Endodermal cell (in vitro differentiated cells): ENCODE measurements around the gene NOL9. TPM values are rescaled to one million over a fixed set of nuclear protein-coding genes. Genes with fewer than 3 reads are reported as not detected.
A peak's percentile ranks its signal among the peaks of the same experiment; 100 is the strongest.

Experiments used
- DNase-seq: peaks from one replicate; pipeline ENCODE4 v3.0.0-alpha.2; 2017
- H3K27ac ChIP-seq: 2 replicates; pipeline ENCODE4 v1.5.1; 2013; ENCODE audit warnings: mild to moderate bottlenecking, low read depth, low read length, moderate library complexity
- H3K27me3 ChIP-seq: 2 replicates; pipeline ENCODE4 v1.6.1; 2013; ENCODE audit warnings: mild to moderate bottlenecking, low read length, moderate library complexity; ENCODE audit not compliant: insufficient read depth, control insufficient read depth, poor library complexity, severe bottlenecking
- H3K36me3 ChIP-seq: 2 replicates; pipeline ENCODE4 v1.7.0; 2013; ENCODE audit warnings: mild to moderate bottlenecking, low read length, moderate library complexity; ENCODE audit not compliant: control insufficient read depth, insufficient read depth
- H3K4me1 ChIP-seq: one replicate; pipeline ENCODE4 v1.7.0; 2013; ENCODE audit warnings: low read length; ENCODE audit not compliant: control insufficient read depth, insufficient read depth
- H3K4me3 ChIP-seq: 2 replicates; pipeline ENCODE4 v1.5.1; 2013; ENCODE audit warnings: mild to moderate bottlenecking, low read length, moderate library complexity
- H3K9ac ChIP-seq: 2 replicates; pipeline ENCODE4 v1.6.1; 2013; ENCODE audit warnings: mild to moderate bottlenecking, low read length, moderate library complexity; ENCODE audit not compliant: poor library complexity, severe bottlenecking; ENCODE audit errors: extremely low read depth
- H3K9me3 ChIP-seq: 2 replicates; pipeline ENCODE4 v1.6.1; 2013; ENCODE audit warnings: mild to moderate bottlenecking, low read length, moderate library complexity; ENCODE audit not compliant: control insufficient read depth
- H3K27ac Mint-ChIP-seq: 2 replicates; pipeline ENCODE4 v1.8.0; 2020; ENCODE audit warnings: mixed read lengths
- H3K27me3 Mint-ChIP-seq: 2 replicates; pipeline ENCODE4 v1.8.0; 2021; ENCODE audit warnings: mild to moderate bottlenecking, mixed read lengths; ENCODE audit not compliant: insufficient read depth
- H3K36me3 Mint-ChIP-seq: 2 replicates; pipeline ENCODE4 v1.8.0; 2020; ENCODE audit warnings: low read depth, mixed read lengths
- H3K4me1 Mint-ChIP-seq: 2 replicates; pipeline ENCODE4 v1.8.0; 2020; ENCODE audit warnings: mixed read lengths
- H3K4me3 Mint-ChIP-seq: 2 replicates; pipeline ENCODE4 v1.8.0; 2020; ENCODE audit warnings: mild to moderate bottlenecking, moderate library complexity, mixed read lengths
- H3K9me3 Mint-ChIP-seq: 2 replicates; pipeline ENCODE4 v1.8.0; 2020; ENCODE audit warnings: mild to moderate bottlenecking, mixed read lengths
- WGBS, 2 experiments: methylation state at CpG; one replicate each; pipeline versions ENCODE4 v1.1.5 to v1.1.7; 2013; ENCODE audit warnings: missing lambda C conversion rate in 2 of 2, mixed read lengths in 1 of 2; ENCODE audit not compliant: insufficient coverage in 1 of 2, insufficient read length in 1 of 2; 5-methylcytosine and 5-hydroxymethylcytosine counted together
- total RNA-seq, 2 donors: library from RNA; stranded (reverse); fragmentation: NEBNext Ultra II Directional in 1 of 2; extraction: Animal tissue kit (Norgen Biotek cat#: 25700) in 1 of 2; gene quantifications; 2 replicates in 1 of 2; 3 replicates in 1 of 2; pipeline ENCODE4 v1.2.1, GENCODE V29; 2021
- TF ChIP-seq, protein P1 (sequence below): fragments of 200-600 bp; sonication (generic); conservative IDR thresholded peaks from 2 replicates; pipeline ENCODE4 v1.5.0; 2021; ENCODE audit warnings: antibody characterized with exemption, mild to moderate bottlenecking

Gene NOL9
- total RNA-seq, 2 donors from 2014 or later = 35.0 to 43.9 TPM

DNA sequence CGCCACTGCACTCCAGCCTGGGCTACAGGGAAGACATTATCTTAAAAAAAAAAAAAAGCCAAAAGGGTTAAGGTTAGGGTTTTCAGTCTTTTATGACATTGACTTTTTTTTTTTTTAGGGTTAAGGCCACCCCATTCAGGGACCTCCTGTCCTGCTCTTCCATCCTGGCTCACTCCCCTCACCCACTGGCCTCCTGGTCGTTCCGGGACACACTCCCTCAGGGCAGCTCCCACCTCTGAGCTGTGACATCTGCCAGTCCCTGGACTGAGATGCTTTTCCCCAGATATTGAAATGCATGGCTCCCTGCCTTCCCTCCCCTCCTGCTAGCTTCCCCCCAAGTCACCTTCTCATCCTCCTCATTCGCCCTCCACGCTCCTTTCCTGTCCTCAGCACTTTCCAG lies 72.5 kb downstream of the NOL9 start:
- Mint-ChIP-seq H3K4me1 (peaks cover 15% of the 10 kb centered on the region), H3K27ac (no peak overlapping the region), H3K27me3 (peaks cover 8% of the 10 kb centered on the region), H3K9me3 (no peaks in the 10 kb centered on the region), H3K4me3 (no peak overlapping the region), H3K36me3 (peaks cover 5% of the 10 kb centered on the region)
- no peak overlapping the region for H3K4me3 ChIP-seq
- H3K27ac ChIP-seq = no peak overlapping the region
- H3K9me3 ChIP-seq = no peaks in the 10 kb centered on the region
- H3K9ac ChIP-seq = no peak overlapping the region
- H3K27me3 ChIP-seq = no peaks in the 10 kb centered on the region
- 93 to 94% methylated on average over 4 to 5 of the region's 5 CpGs for WGBS, 2 experiments
- DNase-seq = no peak
- TF ChIP-seq, protein P1, sequence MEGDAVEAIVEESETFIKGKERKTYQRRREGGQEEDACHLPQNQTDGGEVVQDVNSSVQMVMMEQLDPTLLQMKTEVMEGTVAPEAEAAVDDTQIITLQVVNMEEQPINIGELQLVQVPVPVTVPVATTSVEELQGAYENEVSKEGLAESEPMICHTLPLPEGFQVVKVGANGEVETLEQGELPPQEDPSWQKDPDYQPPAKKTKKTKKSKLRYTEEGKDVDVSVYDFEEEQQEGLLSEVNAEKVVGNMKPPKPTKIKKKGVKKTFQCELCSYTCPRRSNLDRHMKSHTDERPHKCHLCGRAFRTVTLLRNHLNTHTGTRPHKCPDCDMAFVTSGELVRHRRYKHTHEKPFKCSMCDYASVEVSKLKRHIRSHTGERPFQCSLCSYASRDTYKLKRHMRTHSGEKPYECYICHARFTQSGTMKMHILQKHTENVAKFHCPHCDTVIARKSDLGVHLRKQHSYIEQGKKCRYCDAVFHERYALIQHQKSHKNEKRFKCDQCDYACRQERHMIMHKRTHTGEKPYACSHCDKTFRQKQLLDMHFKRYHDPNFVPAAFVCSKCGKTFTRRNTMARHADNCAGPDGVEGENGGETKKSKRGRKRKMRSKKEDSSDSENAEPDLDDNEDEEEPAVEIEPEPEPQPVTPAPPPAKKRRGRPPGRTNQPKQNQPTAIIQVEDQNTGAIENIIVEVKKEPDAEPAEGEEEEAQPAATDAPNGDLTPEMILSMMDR = no peak
- no peaks in the 10 kb centered on the region for H3K36me3 ChIP-seq
- no peaks in the 10 kb centered on the region for H3K4me1 ChIP-seq

DNA sequence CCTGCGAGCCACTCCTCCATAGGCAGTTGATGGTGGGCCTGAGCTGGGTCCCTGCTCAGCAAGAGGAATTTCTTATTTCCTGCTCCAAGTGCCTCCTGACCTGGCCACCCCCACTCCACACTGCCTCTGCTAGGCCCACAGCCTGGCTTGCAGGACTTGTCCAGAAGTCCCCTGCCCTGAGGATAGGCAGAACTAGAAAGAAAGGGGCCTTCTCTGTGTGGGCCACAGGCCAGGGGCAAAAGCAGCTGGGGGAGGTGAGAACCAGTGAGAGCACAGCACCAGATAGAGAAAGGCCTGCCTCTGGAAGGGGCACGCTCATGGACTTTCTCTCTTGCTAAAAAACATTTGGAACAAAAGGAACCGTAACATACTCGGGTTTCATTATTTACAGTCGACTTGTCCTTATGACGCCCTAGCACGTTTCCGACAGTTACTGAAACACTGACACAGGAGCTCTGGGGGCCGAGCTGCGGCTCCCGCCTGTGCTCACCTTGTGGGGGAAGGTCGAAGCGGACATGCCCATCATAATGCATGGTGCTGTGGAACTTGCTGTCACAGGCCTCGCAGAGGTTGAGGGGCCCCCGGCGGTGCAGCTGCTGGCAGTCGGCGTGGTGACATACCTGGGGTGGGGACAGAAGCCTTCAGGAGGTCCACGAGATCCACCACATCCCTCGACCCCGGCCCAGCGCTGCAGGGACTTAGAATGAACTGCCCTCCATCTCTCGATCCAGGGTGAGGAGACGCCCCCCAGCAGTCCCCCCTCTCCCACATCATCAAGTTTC lies 77.1 kb downstream of the NOL9 start:
- H3K36me3 Mint-ChIP-seq = peaks cover 22% of the 10 kb centered on the region
- Histone ChIP-seq H3K27ac (peak overlapping the region; percentile 49), H3K4me3 (no peak overlapping the region), H3K4me1 (peaks cover 3% of the 10 kb centered on the region), H3K36me3 (peaks cover 12% of the 10 kb centered on the region), H3K9ac (no peak overlapping the region), H3K9me3 (no peaks in the 10 kb centered on the region), H3K27me3 (no peaks in the 10 kb centered on the region)
- 90 to 92% methylated on average over 20 to 24 of the region's 24 CpGs for WGBS, 2 experiments
- peak overlapping the region; percentile 70 for H3K27ac Mint-ChIP-seq
- H3K4me3 Mint-ChIP-seq = peak overlapping the region; percentile 36
- TF ChIP-seq, protein P1 = no peak
- no peaks in the 10 kb centered on the region for H3K9me3 Mint-ChIP-seq
- peaks cover 15% of the 10 kb centered on the region for H3K4me1 Mint-ChIP-seq
- H3K27me3 Mint-ChIP-seq = peaks cover 2% of the 10 kb centered on the region
- DNase-seq = no peak

DNA sequence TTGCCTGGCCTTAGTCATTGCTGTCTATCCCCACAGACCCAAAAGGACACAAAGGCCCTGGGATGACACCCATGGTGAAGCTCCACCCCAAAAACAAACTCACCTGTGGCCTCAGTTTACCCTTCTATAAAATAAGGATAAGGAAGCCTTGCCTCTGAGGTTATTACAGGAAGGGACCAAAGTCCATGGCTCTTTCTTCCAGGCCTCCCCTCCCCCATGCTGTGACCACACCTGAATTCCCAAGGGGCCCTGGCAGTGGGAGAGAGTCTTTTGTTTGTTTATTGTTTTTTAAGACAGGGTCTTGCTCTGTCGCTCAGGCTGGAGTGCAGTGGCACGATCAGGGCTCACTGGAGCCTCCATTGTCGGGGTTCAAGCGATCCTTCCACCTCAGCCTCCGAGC lies 77.8 kb downstream of the NOL9 start:
- peaks cover 3% of the 10 kb centered on the region for H3K4me1 ChIP-seq
- Mint-ChIP-seq H3K4me1 (peaks cover 15% of the 10 kb centered on the region), H3K27me3 (no peaks in the 10 kb centered on the region), H3K4me3 (peak overlapping the region; percentile 36), H3K36me3 (peaks cover 24% of the 10 kb centered on the region), H3K9me3 (no peaks in the 10 kb centered on the region), H3K27ac (peak overlapping the region; percentile 70)
- H3K9ac ChIP-seq = no peak overlapping the region
- TF ChIP-seq, protein P1 = no peak
- DNase-seq = no peak
- no peak overlapping the region for H3K27ac ChIP-seq
- WGBS, 2 experiments = 94% methylated on average over 5 of the region's 5 CpGs
- no peak overlapping the region for H3K4me3 ChIP-seq
- no peaks in the 10 kb centered on the region for H3K27me3 ChIP-seq
- peaks cover 20% of the 10 kb centered on the region for H3K36me3 ChIP-seq
- H3K9me3 ChIP-seq = no peaks in the 10 kb centered on the region
